Stimulated activated naive CD4-positive, alpha-beta T cell (primary cell): ENCODE results near the gene CCNK.
A peak's percentile ranks its signal among the peaks of the same experiment; 100 is the strongest.

Source experiments
- DNase-seq, 6 experiments: peaks; one replicate each; lab custom pipeline; 2025; lab: John Stamatoyannopoulos, UW

The CCNK gene

GRCh38 chr14:99519931-99520421 lies 38.8 kb downstream of the CCNK start:
- DNase-seq = no peak

GRCh38 chr14:99520571-99521081 lies 39.4 kb downstream of the CCNK start:
- no peak for DNase-seq

- DNase-seq = no peak
Measured at GRCh38 chr14:99521176-99522024, 40.2 kb downstream of the CCNK start.

GRCh38 chr14:99522025-99522401 lies 40.8 kb downstream of the CCNK start:
- no peak for DNase-seq

- no peak for DNase-seq
Measured at GRCh38 chr14:99522457-99522891, 41.3 kb downstream of the CCNK start.

- DNase-seq = no peak
Measured at GRCh38 chr14:99522934-99523703, 41.9 kb downstream of the CCNK start.

GRCh38 chr14:99523704-99524055 lies 42.5 kb downstream of the CCNK start:
- DNase-seq = no peak

- DNase-seq = no peak
Measured at GRCh38 chr14:99524091-99524661, 43.0 kb downstream of the CCNK start.

- DNase-seq = peak in 3 of 6 experiments; percentile 11 to 51 (median 43)
Measured at GRCh38 chr14:99524804-99525698, 43.8 kb downstream of the CCNK start.

- DNase-seq = peak in 1 of 6 experiments; percentile 44
Measured at GRCh38 chr14:99525699-99526080, 44.5 kb downstream of the CCNK start.

- DNase-seq = no peak
Measured at GRCh38 chr14:99527026-99527425, 45.8 kb downstream of the CCNK start.

GRCh38 chr14:99527427-99528076 lies 46.3 kb downstream of the CCNK start:
- DNase-seq = no peak

- DNase-seq = no peak
Measured at GRCh38 chr14:99529899-99530298, 48.7 kb downstream of the CCNK start.

- no peak for DNase-seq
Measured at GRCh38 chr14:99530407-99531155, 49.4 kb downstream of the CCNK start.

- no peak for DNase-seq
Measured at GRCh38 chr14:99531251-99532096, 50.3 kb downstream of the CCNK start.

GRCh38 chr14:99532310-99532709 lies 51.1 kb downstream of the CCNK start:
- no peak for DNase-seq

GRCh38 chr14:99534333-99534732 lies 53.1 kb downstream of the CCNK start:
- no peak for DNase-seq

GRCh38 chr14:99534863-99535262 lies 53.7 kb downstream of the CCNK start:
- DNase-seq = no peak

- no peak for DNase-seq
Measured at GRCh38 chr14:99535448-99535847, 54.2 kb downstream of the CCNK start.
